Adrenal gland (tissue), 5 donors: ENCODE data around the gene NOVA2.

Source experiments
- CTCF ChIP-seq, 6 experiments: fragments of 450-650 bp in 4 of 6; fragments of 200-600 bp in 2 of 6; sonication (generic) in 1 of 6; IDR thresholded peaks; 1 replicate in 5 of 6; 2 replicates in 1 of 6; pipeline versions ENCODE4 v1.5.1 to v1.8.0; 2016 to 2021; ENCODE audit warnings: antibody characterized with exemption in 6 of 6, mild to moderate bottlenecking in 2 of 6, moderate library complexity in 1 of 6
- POLR2A ChIP-seq, 2 donors: fragments of 450-650 bp; IDR thresholded peaks; one replicate each; pipeline ENCODE4 v1.6.1; 2017; ENCODE audit warnings: antibody characterized with exemption in 2 of 2, mild to moderate bottlenecking in 2 of 2, moderate library complexity in 1 of 2
- donor health status: DM: no; HTN: no; CAD: no.

DNA sequence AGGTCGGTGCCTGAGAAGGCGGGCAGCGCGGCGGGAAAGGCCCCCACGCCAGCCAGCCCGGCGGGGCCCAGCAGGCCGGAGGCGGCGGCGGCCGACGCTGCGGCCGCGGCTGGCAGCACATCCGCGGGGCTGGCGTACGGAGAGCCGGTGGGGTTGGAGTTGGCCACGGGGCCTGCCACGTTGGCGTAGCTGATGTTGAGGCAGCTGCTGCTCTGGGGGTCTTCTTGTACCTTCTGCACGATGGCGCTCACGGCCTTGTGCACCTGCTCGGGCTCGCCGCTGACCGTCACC is 33.2 kb downstream of the NOVA2 start:
- TF ChIP-seq POLR2A (IDR thresholded peaks at IDR 0.05) (no peak), CTCF (IDR thresholded peaks at IDR 0.05) (no peak)
